GM23338 (cell line): ENCODE results near the gene SMOC2. TPM values are rescaled to one million over a fixed set of nuclear protein-coding genes. Genes with fewer than 3 reads are reported as not detected.

Experiments used
- ATAC-seq: fragments of 200-7000 bp; cut with Tn5 transposase; 3 replicates; pipeline ENCODE4 v1.9.1; 2020
- DNase-seq: peaks from one replicate; pipeline ENCODE4 v3.0.0-alpha.2; 2015; ENCODE audit warnings: low spot score
- H2AFZ ChIP-seq: fragments of 200-600 bp; sonication (generic); 2 replicates; pipeline ENCODE4 v1.8.0; 2016; ENCODE audit warnings: antibody characterized with exemption, mild to moderate bottlenecking, moderate library complexity
- H3F3A ChIP-seq: fragments of 200-600 bp; sonication (generic); replicated peaks from 2 replicates; pipeline ENCODE4 v1.8.0; 2017; ENCODE audit warnings: antibody characterized with exemption, mixed run types, low read depth
- H3K27ac ChIP-seq: fragments of 200-600 bp; sonication (generic); 2 replicates; pipeline ENCODE4 v1.6.1; 2016; ENCODE audit warnings: low read depth
- H3K27me3 ChIP-seq: fragments of 200-600 bp; sonication (generic); 2 replicates; pipeline ENCODE4 v1.8.0; 2016; ENCODE audit warnings: mild to moderate bottlenecking, mixed run types, moderate library complexity; ENCODE audit not compliant: insufficient read depth
- H3K36me3 ChIP-seq: fragments of 200-600 bp; sonication (generic); 2 replicates; pipeline ENCODE4 v1.8.0; 2016; ENCODE audit warnings: mild to moderate bottlenecking; ENCODE audit not compliant: insufficient read depth
- H3K4me1 ChIP-seq: fragments of 200-600 bp; sonication (generic); 2 replicates; pipeline ENCODE4 v1.8.0; 2016; ENCODE audit warnings: mild to moderate bottlenecking, moderate library complexity; ENCODE audit not compliant: insufficient read depth
- H3K4me2 ChIP-seq: fragments of 200-600 bp; sonication (generic); 2 replicates; pipeline ENCODE4 v1.7.1; 2017; ENCODE audit warnings: mixed run types
- H3K4me3 ChIP-seq: fragments of 200-600 bp; sonication (generic); 2 replicates; pipeline ENCODE4 v1.6.1; 2016; ENCODE audit warnings: mixed run types
- H3K79me2 ChIP-seq: fragments of 200-600 bp; sonication (generic); replicated peaks from 2 replicates; pipeline ENCODE4 v1.8.0; 2017; ENCODE audit warnings: mild to moderate bottlenecking; ENCODE audit not compliant: insufficient read depth
- H3K9me2 ChIP-seq: fragments of 200-600 bp; sonication (generic); 2 replicates; pipeline ENCODE4 v1.8.0; 2017; ENCODE audit not compliant: insufficient read depth
- H4K20me1 ChIP-seq: fragments of 200-600 bp; sonication (generic); replicated peaks from 2 replicates; pipeline ENCODE4 v1.8.0; 2017; ENCODE audit warnings: mild to moderate bottlenecking; ENCODE audit not compliant: insufficient read depth
- H3K27ac Mint-ChIP-seq: 2 replicates; pipeline ENCODE4 v1.8.0; 2020; ENCODE audit warnings: inconsistent platforms, mild to moderate bottlenecking, moderate library complexity, mixed read lengths
- H3K27me3 Mint-ChIP-seq: 3 replicates; pipeline ENCODE4 v1.8.0; 2022; ENCODE audit warnings: low read depth, mild to moderate bottlenecking, moderate library complexity, mixed read lengths, inconsistent platforms; ENCODE audit not compliant: insufficient read depth, poor library complexity
- H3K36me3 Mint-ChIP-seq: 3 replicates; pipeline ENCODE4 v1.8.0; 2021; ENCODE audit warnings: low read depth, mild to moderate bottlenecking, inconsistent platforms, moderate library complexity, mixed read lengths
- H3K4me1 Mint-ChIP-seq: 3 replicates; pipeline ENCODE4 v1.8.0; 2020; ENCODE audit warnings: mild to moderate bottlenecking, inconsistent platforms, mixed read lengths
- H3K4me3 Mint-ChIP-seq: 3 replicates; pipeline ENCODE4 v1.8.0; 2021; ENCODE audit warnings: moderate library complexity, mild to moderate bottlenecking, inconsistent platforms, mixed read lengths
- H3K9me3 Mint-ChIP-seq: 3 replicates; pipeline ENCODE4 v1.8.0; 2020; ENCODE audit warnings: moderate library complexity, mild to moderate bottlenecking, inconsistent platforms, mixed read lengths
- CREB1 ChIP-seq: fragments of 250-450 bp; sonication (Bioruptor Pico); IDR thresholded peaks from 2 replicates; pipeline ENCODE4 v1.5.0; 2020; ENCODE audit warnings: low read depth, mild to moderate bottlenecking, moderate library complexity
- ETS1 ChIP-seq: IDR thresholded peaks from 2 replicates; pipeline ENCODE4 v1.6.1; 2016; ENCODE audit warnings: antibody characterized with exemption
- EZH2 ChIP-seq: fragments of 200-600 bp; sonication (generic); IDR thresholded peaks from one replicate; pipeline ENCODE4 v1.8.0; 2017; ENCODE audit warnings: antibody characterized with exemption, mild to moderate bottlenecking, low read depth; ENCODE audit not compliant: unreplicated experiment
- EZH2phosphoT487 ChIP-seq: fragments of 200-600 bp; sonication (generic); IDR thresholded peaks from one replicate; pipeline ENCODE4 v1.8.1; 2018; ENCODE audit warnings: antibody characterized with exemption; ENCODE audit not compliant: unreplicated experiment
- JUNB ChIP-seq: IDR thresholded peaks from one replicate; pipeline ENCODE4 v1.6.1; 2016; ENCODE audit warnings: antibody characterized with exemption; ENCODE audit not compliant: unreplicated experiment
- NANOG ChIP-seq: IDR thresholded peaks from 2 replicates; pipeline ENCODE4 v1.6.1; 2016; ENCODE audit warnings: antibody characterized with exemption, borderline replicate concordance
- POLR2AphosphoS5 ChIP-seq: IDR thresholded peaks from 2 replicates; pipeline ENCODE4 v1.6.1; 2016; ENCODE audit warnings: antibody characterized with exemption, low read depth
- REST ChIP-seq: IDR thresholded peaks from one replicate; pipeline ENCODE4 v1.6.1; 2018; ENCODE audit warnings: antibody characterized with exemption; ENCODE audit not compliant: unreplicated experiment
- STAT1 ChIP-seq: IDR thresholded peaks from one replicate; pipeline ENCODE4 v1.6.1; 2016; ENCODE audit warnings: antibody characterized with exemption; ENCODE audit not compliant: unreplicated experiment
- ZNF114 ChIP-seq: fragments of 250-450 bp; sonication (Bioruptor Pico); IDR thresholded peaks from 2 replicates; pipeline ENCODE4 v1.5.0; 2020; ENCODE audit warnings: mild to moderate bottlenecking, moderate library complexity
- ZNF331 ChIP-seq: fragments of 250-450 bp; sonication (Bioruptor Pico); IDR thresholded peaks from 2 replicates; pipeline ENCODE4 v1.5.0; 2020; ENCODE audit warnings: low read depth, mild to moderate bottlenecking, moderate library complexity
- ZNF462 ChIP-seq: fragments of 250-450 bp; sonication (Bioruptor Pico); IDR thresholded peaks from 2 replicates; pipeline ENCODE4 v1.5.0; 2020; ENCODE audit warnings: mild to moderate bottlenecking, moderate library complexity
- polyA plus RNA-seq: library from polyadenylated mRNA; unstranded; fragments of >200 nt; fragmentation: Nextera tagmentation; extraction: Ambion mirVana; gene quantifications from 2 replicates; pipeline ENCODE4 v1.2.1, GENCODE V29; 2016
- total RNA-seq: library from RNA; depleted of rRNA; stranded (reverse); fragments of >200 nt; shearing (Covaris generic); gene quantifications from 2 replicates; pipeline ENCODE4 v1.2.3, GENCODE V29; 2014
- TF ChIP-seq, protein P1 (sequence below), 2 experiments: fragments of 200-600 bp in 1 of 2; sonication (generic) in 1 of 2; conservative IDR thresholded peaks; 2 replicates each; pipeline versions ENCODE4 v1.5.1 to v1.6.1; 2016 to 2017; ENCODE audit warnings: antibody characterized with exemption in 2 of 2, low read depth in 2 of 2, mild to moderate bottlenecking in 2 of 2, moderate library complexity in 1 of 2

The SMOC2 gene
- total and polyA plus RNA-seq, 2 experiments from 2014 or later, result 4.3 to 6.5 TPM

- H3K27me3 Mint-ChIP-seq, result no peaks in the 10 kb centered on the region
- H3K9me2 ChIP-seq, result no peaks in the 10 kb centered on the region
- H3K27me3 ChIP-seq, result no peaks in the 10 kb centered on the region
- H3K27ac Mint-ChIP-seq, result no peak overlapping the region
- H2AFZ ChIP-seq, result no peak overlapping the region
- no peaks in the 10 kb centered on the region for H3K79me2 ChIP-seq
- peaks cover 6% of the 10 kb centered on the region; the same call in 1 of the 2 replicates for H3F3A ChIP-seq
- no peaks in the 10 kb centered on the region; the same call in 1 of the 2 replicates for H4K20me1 ChIP-seq
- H3K27ac ChIP-seq, result no peak overlapping the region
- no peak overlapping the region for H3K4me2 ChIP-seq
- ATAC-seq, result no peak
- H3K9me3 Mint-ChIP-seq, result no peaks in the 10 kb centered on the region
- no peaks in the 10 kb centered on the region for H3K36me3 Mint-ChIP-seq
- H3K4me3 ChIP-seq, result no peak overlapping the region
- no peaks in the 10 kb centered on the region for H3K36me3 ChIP-seq
- no peak for DNase-seq
- no peak overlapping the region for H3K4me3 Mint-ChIP-seq
- TF ChIP-seq STAT1, result no peak
- no peak for TF ChIP-seq ZNF114 (CRISPR knock-in tag)
- no peak for TF ChIP-seq ZNF462 (CRISPR knock-in tag)
- no peak for TF ChIP-seq REST
- TF ChIP-seq ZNF331 (CRISPR knock-in tag), result no peak
- no peak for TF ChIP-seq CREB1 (CRISPR knock-in tag)
- TF ChIP-seq ETS1, result no peak
- TF ChIP-seq, protein P1, sequence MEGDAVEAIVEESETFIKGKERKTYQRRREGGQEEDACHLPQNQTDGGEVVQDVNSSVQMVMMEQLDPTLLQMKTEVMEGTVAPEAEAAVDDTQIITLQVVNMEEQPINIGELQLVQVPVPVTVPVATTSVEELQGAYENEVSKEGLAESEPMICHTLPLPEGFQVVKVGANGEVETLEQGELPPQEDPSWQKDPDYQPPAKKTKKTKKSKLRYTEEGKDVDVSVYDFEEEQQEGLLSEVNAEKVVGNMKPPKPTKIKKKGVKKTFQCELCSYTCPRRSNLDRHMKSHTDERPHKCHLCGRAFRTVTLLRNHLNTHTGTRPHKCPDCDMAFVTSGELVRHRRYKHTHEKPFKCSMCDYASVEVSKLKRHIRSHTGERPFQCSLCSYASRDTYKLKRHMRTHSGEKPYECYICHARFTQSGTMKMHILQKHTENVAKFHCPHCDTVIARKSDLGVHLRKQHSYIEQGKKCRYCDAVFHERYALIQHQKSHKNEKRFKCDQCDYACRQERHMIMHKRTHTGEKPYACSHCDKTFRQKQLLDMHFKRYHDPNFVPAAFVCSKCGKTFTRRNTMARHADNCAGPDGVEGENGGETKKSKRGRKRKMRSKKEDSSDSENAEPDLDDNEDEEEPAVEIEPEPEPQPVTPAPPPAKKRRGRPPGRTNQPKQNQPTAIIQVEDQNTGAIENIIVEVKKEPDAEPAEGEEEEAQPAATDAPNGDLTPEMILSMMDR (conservative IDR thresholded peaks at IDR 0.05; ENCODE audit: low read depth in 2 of 2), result no peak
- no peak for TF ChIP-seq EZH2phosphoT487
- TF ChIP-seq NANOG, result no peak
- no peak for TF ChIP-seq JUNB
- TF ChIP-seq EZH2, result no peak
- no peak for TF ChIP-seq POLR2AphosphoS5
- H3K4me1 ChIP-seq, result peaks cover 4% of the 10 kb centered on the region
- peaks cover 5% of the 10 kb centered on the region; the same call in 2 of the 3 replicates for H3K4me1 Mint-ChIP-seq
These were observed 79.2 kb downstream of the SMOC2 start for GRCh38 chr6:168520233-168520632.
